Measurements from ENCODE around the gene CPTP.
"Not testable (repeated sequence)": the region's sequence is repeated elsewhere in the genome, so short reads cannot be mapped to it uniquely, and the experiment has no call there.

Gene CPTP

GRCh38 chr1:1306661-1307260 is 17.8 kb upstream of the CPTP start:
- no peak for DNase-seq (ENCODE audit: low read depth)

GRCh38 chr1:1307261-1307922 is 17.2 kb upstream of the CPTP start:
- no peak for DNase-seq (ENCODE audit: low read depth)

GRCh38 chr1:1307923-1308755 is 16.5 kb upstream of the CPTP start, which contains the start of the genes ACAP3 and PUSL1:
Gene ACAP3 (minus strand): TSS chr1:1307930. CDS start chr1:1307815, 115 bp downstream.
Gene PUSL1 (plus strand): TSS chr1:1308597. CDS start chr1:1308644, 47 bp downstream.
- peak; percentile 90 for DNase-seq (ENCODE audit: low read depth)

GRCh38 chr1:1308756-1309250 is 15.8 kb upstream of the CPTP start:
- no peak for DNase-seq (ENCODE audit: low read depth)

GRCh38 chr1:1309251-1310108 is 15.1 kb upstream of the CPTP start:
- DNase-seq (ENCODE audit: low read depth), result no peak

- DNase-seq (ENCODE audit: low read depth), result no peak
Observed at GRCh38 chr1:1310109-1310385, 14.6 kb upstream of the CPTP start.

GRCh38 chr1:1310476-1311053 is 14.0 kb upstream of the CPTP start:
- no peak for DNase-seq (ENCODE audit: low read depth)

- DNase-seq (ENCODE audit: low read depth), result no peak
Observed at GRCh38 chr1:1311107-1312104, 13.2 kb upstream of the CPTP start.

GRCh38 chr1:1312450-1313314 is 11.9 kb upstream of the CPTP start:
- no peak for DNase-seq (ENCODE audit: low read depth)

- DNase-seq (ENCODE audit: low read depth), result no peak
Observed at GRCh38 chr1:1313500-1314236, 10.9 kb upstream of the CPTP start.

GRCh38 chr1:1314237-1314586 is 10.4 kb upstream of the CPTP start:
- no peak for DNase-seq (ENCODE audit: low read depth)

GRCh38 chr1:1314678-1315335 is 9.8 kb upstream of the CPTP start:
- no peak for DNase-seq (ENCODE audit: low read depth)

GRCh38 chr1:1315435-1315954 is 9.1 kb upstream of the CPTP start:
- no peak for DNase-seq (ENCODE audit: low read depth)

GRCh38 chr1:1316199-1316598 is 8.4 kb upstream of the CPTP start:
- not testable (repeated sequence) for DNase-seq (ENCODE audit: low read depth)

- DNase-seq (ENCODE audit: low read depth), result no peak
Observed at GRCh38 chr1:1317420-1317819, 7.2 kb upstream of the CPTP start.

GRCh38 chr1:1318131-1318652 is 6.4 kb upstream of the CPTP start:
- DNase-seq (ENCODE audit: low read depth), result peak; percentile 94

GRCh38 chr1:1318777-1319645 is 5.6 kb upstream of the CPTP start:
- DNase-seq (ENCODE audit: low read depth), result no peak
